GM23248 (cell line): ENCODE results near the gene CDR2L. TPM values are rescaled to one million over a fixed set of nuclear protein-coding genes. Genes with fewer than 3 reads are reported as not detected.
A peak's percentile ranks its signal among the peaks of the same experiment; 100 is the strongest.

Experiments used
- DNase-seq: peaks from one replicate; pipeline ENCODE4 v3.0.0-alpha.2; 2015
- H2AFZ ChIP-seq: fragments of 200-600 bp; sonication (generic); 2 replicates; pipeline ENCODE4 v1.6.1; 2016; ENCODE audit warnings: antibody characterized with exemption
- H3F3A ChIP-seq: fragments of 200-600 bp; sonication (generic); 2 replicates; pipeline ENCODE4 v1.6.1; 2016; ENCODE audit warnings: mild to moderate bottlenecking, antibody characterized with exemption, mixed run types; ENCODE audit not compliant: insufficient read depth
- H3K27ac ChIP-seq: fragments of 200-600 bp; sonication (generic); 2 replicates; pipeline ENCODE4 v1.5.1; 2016; ENCODE audit warnings: mild to moderate bottlenecking
- H3K27me3 ChIP-seq: fragments of 200-600 bp; sonication (generic); replicated peaks from 2 replicates; pipeline ENCODE4 v1.6.1; 2016; ENCODE audit warnings: mild to moderate bottlenecking; ENCODE audit not compliant: insufficient read depth
- H3K36me3 ChIP-seq: fragments of 200-600 bp; sonication (generic); 2 replicates; pipeline ENCODE4 v1.6.1; 2016; ENCODE audit warnings: low read depth, mild to moderate bottlenecking
- H3K4me1 ChIP-seq: fragments of 200-600 bp; sonication (generic); 2 replicates; pipeline ENCODE4 v1.6.1; 2016; ENCODE audit warnings: mild to moderate bottlenecking; ENCODE audit not compliant: insufficient read depth
- H3K4me2 ChIP-seq: fragments of 200-600 bp; sonication (generic); one replicate; pipeline ENCODE4 v1.6.1; 2016; ENCODE audit warnings: mild to moderate bottlenecking; ENCODE audit not compliant: unreplicated experiment
- H3K4me3 ChIP-seq: fragments of 200-600 bp; sonication (generic); 2 replicates; pipeline ENCODE4 v1.5.1; 2016; ENCODE audit warnings: mild to moderate bottlenecking
- H3K79me2 ChIP-seq: fragments of 200-600 bp; sonication (generic); 2 replicates; pipeline ENCODE4 v1.6.1; 2016; ENCODE audit warnings: mild to moderate bottlenecking; ENCODE audit not compliant: insufficient read depth
- H3K9ac ChIP-seq: fragments of 200-600 bp; sonication (generic); 2 replicates; pipeline ENCODE4 v1.6.1; 2016; ENCODE audit warnings: mild to moderate bottlenecking
- H3K9me2 ChIP-seq: fragments of 200-600 bp; sonication (generic); 2 replicates; pipeline ENCODE4 v1.6.1; 2016; ENCODE audit warnings: mixed run types, mild to moderate bottlenecking, moderate library complexity; ENCODE audit not compliant: insufficient read depth
- H3K9me3 ChIP-seq: fragments of 200-600 bp; sonication (generic); one replicate; pipeline ENCODE4 v1.6.1; 2017; ENCODE audit warnings: low read depth
- H4K20me1 ChIP-seq: fragments of 200-600 bp; sonication (generic); 2 replicates; pipeline ENCODE4 v1.6.0; 2016; ENCODE audit not compliant: insufficient read depth
- EZH2 ChIP-seq: fragments of 200-600 bp; sonication (generic); IDR thresholded peaks from 2 replicates; pipeline ENCODE4 v1.6.1; 2018; ENCODE audit warnings: antibody characterized with exemption, mild to moderate bottlenecking; ENCODE audit not compliant: insufficient read depth, poor library complexity, severe bottlenecking
- EZH2phosphoT487 ChIP-seq: fragments of 200-600 bp; sonication (generic); IDR thresholded peaks from 2 replicates; pipeline ENCODE4 v1.6.1; 2018; ENCODE audit warnings: antibody characterized with exemption, moderate library complexity, mild to moderate bottlenecking, low read depth; ENCODE audit not compliant: insufficient read depth
- WGBS, 2 experiments: methylation state at CpG; one replicate each; pipeline ENCODE4 v1.1.6; 2015 to 2017; ENCODE audit warnings: low lambda C conversion rate in 2 of 2, low coverage in 1 of 2; ENCODE audit errors: missing lambda C conversion rate in 2 of 2; 5-methylcytosine and 5-hydroxymethylcytosine counted together
- in situ Hi-C: fragments of 300-500 bp; cut with MboI; formaldehyde crosslinking; loops from 2 replicates; pipeline ENCODE4 v1.15.0; 2020
- polyA plus RNA-seq: library from polyadenylated mRNA; unstranded; fragments of >200 nt; fragmentation: Nextera tagmentation; extraction: Ambion mirVana; gene quantifications from 2 replicates; pipeline ENCODE4 v1.2.1, GENCODE V29; 2016
- total RNA-seq: library from RNA; depleted of rRNA; stranded (reverse); fragments of >200 nt; shearing (Covaris generic); gene quantifications from 2 replicates; pipeline ENCODE4 v1.2.3, GENCODE V29; 2014

CDR2L gene
- total and polyA plus RNA-seq, 2 experiments from 2014 or later, result 18.0 to 23.9 TPM

- Histone ChIP-seq H3K27ac (peak overlapping the region; percentile 100), H3K9ac (peak overlapping the region; percentile 100), H3K9me2 (no peaks in the 10 kb centered on the region), H3K4me1 (peaks cover 19% of the 10 kb centered on the region), H4K20me1 (no peaks in the 10 kb centered on the region), H3K79me2 (peaks cover 46% of the 10 kb centered on the region), H3K9me3 (no peaks in the 10 kb centered on the region), H2AFZ (peak overlapping the region; percentile 71), H3F3A (peaks cover 21% of the 10 kb centered on the region), H3K4me2 (peak overlapping the region; percentile 96), H3K4me3 (peak overlapping the region; percentile 88), H3K27me3 (no peaks in the 10 kb centered on the region), H3K36me3 (no peaks in the 10 kb centered on the region)
- TF ChIP-seq EZH2phosphoT487 (no peak), EZH2 (no peak)
- in situ Hi-C loops, result no loop called here
- DNase-seq, result peak; percentile 92
- WGBS, 2 experiments, result 0 to 1% methylated on average over 63 to 70 of the region's 76 CpGs
Measured at GRCh38 chr17:74987909-74988711, 678 bp downstream of the CDR2L start.

- in situ Hi-C loops, result no loop called here
- DNase-seq, result no peak
- no peak overlapping the region for H3K9ac ChIP-seq
- peaks cover 44% of the 10 kb centered on the region for H3K4me1 ChIP-seq
- no peak overlapping the region for H3K4me2 ChIP-seq
- H3K4me3 ChIP-seq, result no peak overlapping the region
- no peaks in the 10 kb centered on the region for H3K36me3 ChIP-seq
- H3F3A ChIP-seq, result peaks cover 43% of the 10 kb centered on the region
- H4K20me1 ChIP-seq, result no peaks in the 10 kb centered on the region
- TF ChIP-seq EZH2 (no peak), EZH2phosphoT487 (no peak)
- H3K79me2 ChIP-seq, result peaks cover 63% of the 10 kb centered on the region
- no peak overlapping the region for H2AFZ ChIP-seq
- 93 to 94% methylated on average over 9 to 10 of the region's 10 CpGs for WGBS, 2 experiments
- H3K9me3 ChIP-seq, result no peaks in the 10 kb centered on the region
- no peaks in the 10 kb centered on the region for H3K27me3 ChIP-seq
- no peak overlapping the region for H3K27ac ChIP-seq
- H3K9me2 ChIP-seq, result no peaks in the 10 kb centered on the region
Measured at GRCh38 chr17:74990581-74991105, 3.2 kb downstream of the CDR2L start.

- in situ Hi-C loops, result no loop called here
- no peaks in the 10 kb centered on the region for H3K36me3 ChIP-seq
- WGBS, 2 experiments, result 90 to 93% methylated on average over 2 of the region's 2 CpGs
- TF ChIP-seq EZH2phosphoT487, result no peak
- no peak for TF ChIP-seq EZH2
- H3K9me3 ChIP-seq, result no peaks in the 10 kb centered on the region
- no peak overlapping the region for H2AFZ ChIP-seq
- H3F3A ChIP-seq, result peaks cover 38% of the 10 kb centered on the region
- H3K9ac ChIP-seq, result no peak overlapping the region
- H3K79me2 ChIP-seq, result peaks cover 79% of the 10 kb centered on the region
- no peak overlapping the region for H3K4me2 ChIP-seq
- H4K20me1 ChIP-seq, result no peaks in the 10 kb centered on the region
- no peaks in the 10 kb centered on the region for H3K27me3 ChIP-seq
- H3K4me1 ChIP-seq, result peaks cover 44% of the 10 kb centered on the region
- no peak for DNase-seq
- no peak overlapping the region for H3K27ac ChIP-seq
- H3K4me3 ChIP-seq, result no peak overlapping the region
- no peaks in the 10 kb centered on the region for H3K9me2 ChIP-seq
Measured at GRCh38 chr17:74992223-74992622, 4.8 kb downstream of the CDR2L start.

GRCh38 chr17:74994440-74994839 lies 7.0 kb downstream of the CDR2L start:
- peak; percentile 73 for DNase-seq

More at GRCh38 chr17:74994440-74994839, 7.0 kb downstream of the CDR2L start:
- no peak overlapping the region for H2AFZ ChIP-seq
- no peak overlapping the region for H3K4me3 ChIP-seq
- peak overlapping the region; percentile 22; the same call in 1 of the 2 replicates for H3K9ac ChIP-seq
- no peaks in the 10 kb centered on the region for H3K36me3 ChIP-seq
- H3K9me2 ChIP-seq, result no peaks in the 10 kb centered on the region
- no peak for TF ChIP-seq EZH2phosphoT487
- H3K4me2 ChIP-seq, result no peak overlapping the region
- in situ Hi-C loops, result no loop called here
- H3K27me3 ChIP-seq, result no peaks in the 10 kb centered on the region
- H4K20me1 ChIP-seq, result peaks cover 3% of the 10 kb centered on the region; the same call in 1 of the 2 replicates
- H3F3A ChIP-seq, result peaks cover 37% of the 10 kb centered on the region
- H3K27ac ChIP-seq, result peak overlapping the region; percentile 65
- peaks cover 38% of the 10 kb centered on the region for H3K4me1 ChIP-seq
- H3K79me2 ChIP-seq, result peaks cover 89% of the 10 kb centered on the region
- 42 to 47% methylated on average over 7 of the region's 7 CpGs for WGBS, 2 experiments
- no peaks in the 10 kb centered on the region for H3K9me3 ChIP-seq
